NCI-H187 (cell line): ENCODE measurements around the gene GPER1.
A peak's percentile ranks its signal among the peaks of the same experiment; 100 is the strongest.
"Not testable (repeated sequence)": the region's sequence is repeated elsewhere in the genome, so short reads cannot be mapped to it uniquely, and the experiment has no call there.

Source experiments
- DNase-seq, 2 experiments: peaks; one replicate each; lab custom pipeline; 2025; lab: John Stamatoyannopoulos, UW

Gene GPER1

DNA sequence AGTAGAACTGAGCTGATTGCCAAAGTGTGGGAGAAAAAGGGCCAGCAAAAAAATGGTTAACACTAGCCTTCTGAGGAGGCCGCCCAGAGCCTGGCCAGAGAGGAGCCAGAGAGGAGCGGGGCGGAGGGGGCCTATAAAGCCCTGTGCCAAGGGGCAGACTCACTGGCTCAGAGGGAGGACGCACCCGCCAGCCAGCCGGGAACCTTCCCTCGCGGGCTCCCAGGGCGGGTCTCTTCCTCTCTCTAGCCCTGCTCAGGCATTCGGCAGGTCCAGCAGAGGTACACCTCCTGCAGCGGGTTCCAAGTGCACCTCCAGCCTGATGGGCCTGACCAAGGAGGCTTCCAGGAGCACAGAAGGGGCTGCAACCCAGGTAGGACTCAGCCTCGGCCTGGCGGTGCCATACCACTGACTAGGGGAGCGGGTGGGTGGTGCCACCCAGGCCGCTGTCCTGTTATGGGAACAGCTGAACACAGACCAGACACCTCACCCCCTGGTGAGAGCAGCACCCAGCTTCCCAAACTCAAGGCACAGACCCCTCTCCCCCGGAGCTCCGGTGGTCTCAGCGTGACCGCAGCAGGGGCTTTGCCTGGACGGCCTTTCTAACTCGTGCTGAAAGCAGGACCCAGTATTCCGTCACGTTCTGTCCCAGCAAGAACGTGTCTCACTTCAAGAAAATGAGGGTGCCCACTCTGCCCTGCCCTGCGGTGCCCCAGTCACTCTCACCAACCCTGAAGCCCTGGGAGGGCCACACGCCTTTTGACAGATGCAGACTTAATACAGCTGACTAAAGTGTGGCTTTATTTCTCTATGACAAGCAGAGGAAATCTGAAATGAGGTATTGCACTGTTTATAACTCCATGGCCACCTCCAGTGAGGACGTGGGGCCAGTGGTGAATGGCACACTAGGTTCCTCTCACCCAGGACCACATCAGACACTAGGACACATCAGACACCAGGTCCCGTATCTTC is at the start of gene GPER1:
GPER1 (plus strand) TSS at position 162 of the 969 bp plus-strand sequence. CDS start 3,616 bp downstream, outside the sequence.
- no peak for DNase-seq

DNA sequence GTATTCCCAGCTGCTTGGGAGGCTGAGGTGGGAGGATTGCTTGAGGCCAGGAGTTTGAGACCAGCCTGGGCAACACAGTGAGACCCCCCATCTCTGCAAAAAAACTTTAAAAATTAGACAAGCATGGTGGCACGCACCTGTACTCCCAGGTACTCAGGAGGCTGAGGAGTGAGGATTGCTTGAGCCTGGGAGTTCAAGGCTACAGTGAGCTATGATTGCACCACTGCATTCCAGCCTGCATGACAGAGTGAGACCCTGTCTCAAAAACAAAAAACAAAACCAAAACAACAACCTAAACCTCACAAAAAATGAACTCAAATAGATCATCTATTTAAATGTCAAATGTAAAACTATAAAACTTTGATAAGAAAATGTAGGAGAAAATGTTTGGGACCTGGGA is 47.7 kb upstream of the GPER1 start:
- DNase-seq = not testable (repeated sequence)

DNA sequence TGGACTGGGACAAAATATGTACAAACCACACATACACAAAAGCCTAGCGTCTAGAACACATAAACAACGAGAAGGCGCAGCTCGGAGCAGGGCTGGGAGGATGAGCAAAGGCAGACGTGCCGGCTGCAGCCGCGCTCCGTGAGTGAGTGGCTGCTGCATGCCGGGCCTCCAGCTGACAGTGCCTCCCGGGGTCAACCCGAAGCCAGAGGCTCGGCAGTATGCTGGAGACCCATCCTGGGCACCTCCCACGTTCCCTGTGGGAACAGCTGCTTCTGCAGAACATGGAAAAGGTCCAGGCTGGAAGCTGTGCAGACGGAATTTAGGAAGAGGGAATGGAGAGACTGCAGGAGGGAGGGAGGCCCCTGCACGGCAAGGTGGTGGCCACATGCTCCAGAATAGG is 47.1 kb upstream of the GPER1 start:
- DNase-seq = no peak

DNA sequence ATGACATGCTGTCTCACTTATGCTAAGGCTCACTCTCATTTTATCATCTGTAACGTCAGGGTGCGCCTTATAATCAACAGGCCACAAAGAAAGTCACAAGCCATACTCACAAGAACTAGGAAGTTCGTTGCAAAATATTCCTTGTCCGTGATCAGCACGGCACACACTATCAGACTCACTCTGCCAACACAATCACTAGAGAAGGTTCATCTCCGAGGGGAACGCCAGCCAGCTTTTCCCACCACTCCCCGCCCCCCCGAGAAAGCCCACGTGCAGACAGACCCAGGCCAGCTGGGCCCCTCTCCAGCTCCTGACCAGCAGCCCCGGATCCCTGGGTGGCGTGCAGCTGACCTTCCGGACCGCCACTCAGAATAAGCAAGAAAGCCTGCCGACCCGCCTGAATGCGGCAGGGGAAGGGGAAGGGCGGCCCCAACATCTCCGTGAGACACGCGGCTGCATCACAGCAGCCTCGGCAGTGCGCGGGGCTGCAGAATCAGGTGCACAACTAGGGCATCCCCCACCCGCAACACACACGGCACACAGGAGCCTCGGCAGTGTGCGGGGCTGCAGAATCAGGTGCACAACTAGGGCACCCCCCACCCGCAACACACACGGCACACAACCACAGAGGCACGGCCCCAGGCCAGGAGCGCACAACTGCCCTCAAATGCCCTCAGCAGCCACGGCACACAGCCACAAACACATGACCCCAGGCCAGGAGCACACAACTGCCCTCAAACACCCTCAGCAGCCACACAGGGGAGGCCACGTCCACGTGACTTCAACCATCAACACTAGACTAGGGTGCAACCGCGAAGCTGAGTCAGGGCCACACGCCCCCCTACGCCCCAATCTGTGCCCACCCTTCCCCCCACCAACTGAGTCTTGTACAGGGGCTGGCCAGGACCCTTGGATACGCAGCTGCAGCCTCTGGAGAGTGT is 46.1 kb upstream of the GPER1 start:
- DNase-seq = no peak

DNA sequence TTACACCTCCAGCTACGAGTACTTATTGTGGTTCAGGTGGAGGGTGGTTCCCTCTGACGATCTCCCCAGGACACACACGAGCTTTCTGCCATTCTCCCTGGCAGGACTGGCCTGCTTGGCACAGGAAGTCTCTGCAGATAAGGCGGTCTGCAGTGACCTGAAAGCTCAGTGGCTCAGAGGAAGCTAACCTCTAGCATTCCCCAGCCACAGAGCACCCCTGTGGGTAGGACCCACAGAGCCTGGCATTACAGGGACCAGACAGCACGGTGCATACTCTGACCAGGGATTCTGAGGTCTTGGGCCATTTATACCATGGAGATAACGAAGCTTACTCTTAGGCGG is 45.5 kb upstream of the GPER1 start:
- no peak for DNase-seq

DNA sequence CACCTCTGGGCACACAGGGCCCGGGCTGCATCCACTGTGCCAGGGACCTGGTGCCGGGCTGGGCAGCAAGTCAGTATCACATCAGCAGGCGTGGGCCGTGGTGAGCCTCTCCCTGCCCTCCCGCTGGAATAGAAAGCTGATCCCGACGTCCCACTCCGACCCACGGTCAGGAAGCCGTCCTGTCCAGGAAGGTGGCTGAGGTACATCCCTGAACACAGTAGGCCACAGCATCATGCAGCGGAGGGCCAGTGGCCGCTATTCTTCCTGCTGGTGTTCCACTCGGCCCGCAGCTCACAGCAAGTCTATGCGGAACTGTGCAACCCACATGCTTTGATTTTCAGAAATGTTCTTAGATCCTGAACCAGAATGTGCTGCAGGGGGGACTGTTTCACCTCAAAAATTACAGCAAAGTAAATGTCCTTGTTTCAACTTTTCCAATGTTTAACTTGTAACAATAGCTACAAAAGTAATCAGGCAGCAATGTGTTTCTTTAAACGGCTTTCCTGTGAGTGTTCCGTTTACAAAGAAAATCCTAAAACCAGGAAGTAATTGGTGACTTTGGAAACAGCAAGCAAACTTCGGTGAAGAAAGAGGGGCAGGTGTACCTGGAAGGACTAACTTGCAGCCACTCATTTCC is 44.2 kb upstream of the GPER1 start:
- DNase-seq = no peak

DNA sequence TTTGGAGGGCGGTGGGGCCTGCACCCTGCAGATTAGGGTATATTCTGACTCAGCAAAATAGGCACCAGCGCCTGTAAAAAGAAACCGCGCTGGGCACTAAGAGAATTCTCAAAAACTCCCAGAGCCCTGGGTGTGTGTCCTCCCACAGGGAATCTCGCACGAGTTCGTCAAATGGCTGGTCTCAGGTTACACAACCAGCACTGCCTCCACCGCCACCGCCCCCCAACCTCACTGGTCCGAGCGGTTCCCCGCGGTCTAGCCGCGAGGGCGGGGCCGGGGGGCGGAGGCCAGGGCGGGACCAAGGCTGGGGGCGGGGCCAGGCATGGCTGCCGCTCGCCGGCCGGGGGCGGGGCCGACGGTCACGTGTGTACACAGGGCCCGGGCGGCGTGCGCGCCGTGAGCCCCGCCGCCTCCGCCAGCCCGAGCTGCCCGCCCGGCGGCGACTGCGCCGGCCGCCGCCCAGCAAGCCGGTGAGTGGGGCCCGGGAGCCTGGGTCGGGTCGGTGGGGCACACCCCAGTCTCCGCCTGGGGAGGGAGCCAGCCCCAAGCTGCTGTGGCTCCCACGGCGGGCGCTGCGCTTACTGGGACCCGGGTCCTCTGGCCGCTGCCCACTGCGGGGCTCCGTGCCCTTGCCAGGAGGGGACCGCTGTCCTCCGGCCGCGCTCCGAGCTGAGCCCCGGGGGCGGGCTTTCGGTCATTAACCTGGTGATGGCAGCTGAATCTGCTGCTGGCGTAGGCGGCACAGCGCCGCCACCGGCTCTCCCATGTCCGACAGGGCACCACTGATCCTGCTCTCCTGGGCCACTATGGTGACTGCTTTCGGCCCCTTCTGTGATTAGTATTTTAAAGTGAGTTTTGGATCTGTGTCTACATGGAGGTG is 43.5 kb upstream of the GPER1 start, which contains the start of gene GPR146:
GPR146 (plus strand) TSS at position 358 of the 880 bp plus-strand sequence. CDS start 12,970 bp downstream, outside the sequence.
- DNase-seq = peak; percentile 84 to 88

DNA sequence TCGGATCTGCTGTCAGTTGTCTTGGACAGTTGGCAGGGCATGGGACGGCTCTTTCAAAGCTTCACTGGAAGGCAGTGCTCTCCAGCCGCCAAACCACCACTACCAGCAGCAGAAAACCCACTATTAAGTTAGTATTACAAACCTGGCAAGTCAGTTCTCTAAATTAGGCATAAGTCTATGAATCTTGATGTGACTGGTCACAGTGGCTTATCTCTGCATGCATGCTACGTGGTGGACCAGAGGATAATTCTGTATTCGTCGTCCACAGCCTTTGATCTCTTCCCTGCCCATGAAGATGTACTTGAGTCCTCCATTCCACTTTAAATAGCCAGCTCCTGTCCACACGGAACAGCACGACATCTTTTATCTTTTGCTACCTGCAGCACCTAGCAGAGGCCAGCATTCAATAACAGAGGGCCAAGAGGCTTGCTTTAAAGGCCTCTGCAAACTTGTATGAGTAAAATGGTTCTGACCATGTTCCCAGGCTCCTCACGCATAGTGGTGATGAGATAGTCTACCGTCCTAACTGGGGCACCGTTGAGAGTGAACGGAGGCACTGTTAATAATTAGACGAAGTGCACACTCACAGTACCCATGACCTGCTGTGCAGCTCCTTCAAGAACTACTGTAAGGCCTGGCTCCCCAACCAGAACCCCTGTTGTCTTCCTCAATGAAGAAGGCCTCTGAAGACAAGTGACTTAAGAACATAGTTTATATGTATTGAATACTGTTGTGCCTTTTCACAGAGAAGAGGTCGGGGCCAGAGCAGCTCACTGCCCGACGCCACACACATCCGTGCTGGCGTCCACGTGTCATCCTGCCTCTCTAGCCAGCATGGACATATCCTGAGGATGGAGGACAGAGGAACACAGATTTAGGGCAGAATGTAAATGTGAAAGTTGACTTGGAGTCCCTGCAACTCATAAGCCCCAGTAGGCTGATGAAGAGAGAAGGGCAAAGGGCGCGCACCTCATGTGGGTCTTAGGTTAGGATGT is 42.5 kb upstream of the GPER1 start:
- no peak for DNase-seq

DNA sequence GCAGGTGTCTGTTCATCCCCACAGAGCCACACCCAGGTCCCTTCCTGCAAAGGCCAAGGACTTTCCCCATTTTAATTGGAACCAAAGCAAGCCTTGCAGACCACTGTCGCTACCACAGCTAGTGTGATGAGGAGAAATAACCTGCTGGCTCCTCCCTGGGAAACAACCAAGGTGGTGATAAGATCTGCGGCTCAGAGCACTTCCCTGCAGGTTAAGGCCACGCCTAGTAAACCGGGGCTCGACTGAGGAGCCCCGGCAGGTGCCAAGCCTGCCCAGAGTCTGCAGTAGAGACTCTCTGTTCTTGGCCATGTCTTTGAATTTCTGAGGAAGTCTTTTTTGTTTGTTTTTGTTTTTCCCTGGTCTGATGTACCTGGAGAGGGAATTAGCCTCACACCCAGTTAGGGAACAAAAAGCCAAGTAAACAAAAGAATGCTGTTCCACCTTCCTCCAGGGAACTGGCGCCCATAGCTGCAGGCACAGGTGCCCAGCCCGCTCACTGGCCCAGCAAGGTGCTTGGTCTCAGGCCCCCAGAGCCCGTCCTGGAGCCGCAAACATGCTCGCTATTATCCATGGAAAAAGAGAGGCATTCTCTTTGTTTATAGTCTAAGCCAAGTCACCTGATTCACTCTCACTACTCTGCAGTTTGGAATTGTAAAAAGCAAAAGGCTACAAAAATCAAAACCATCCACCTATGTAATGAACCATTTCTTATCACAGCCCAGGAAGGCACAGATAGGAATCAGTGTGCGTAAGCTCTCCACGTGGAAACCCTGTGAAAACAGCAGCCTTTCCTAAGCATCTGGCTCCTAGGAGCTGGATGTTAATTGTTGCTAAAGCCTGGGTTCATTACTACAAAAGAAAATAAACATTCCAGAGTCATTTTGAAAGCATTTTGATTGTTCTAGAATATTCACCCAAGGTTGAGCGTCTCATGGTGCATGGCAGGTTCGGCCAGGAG is 40.9 kb upstream of the GPER1 start:
- DNase-seq = no peak

DNA sequence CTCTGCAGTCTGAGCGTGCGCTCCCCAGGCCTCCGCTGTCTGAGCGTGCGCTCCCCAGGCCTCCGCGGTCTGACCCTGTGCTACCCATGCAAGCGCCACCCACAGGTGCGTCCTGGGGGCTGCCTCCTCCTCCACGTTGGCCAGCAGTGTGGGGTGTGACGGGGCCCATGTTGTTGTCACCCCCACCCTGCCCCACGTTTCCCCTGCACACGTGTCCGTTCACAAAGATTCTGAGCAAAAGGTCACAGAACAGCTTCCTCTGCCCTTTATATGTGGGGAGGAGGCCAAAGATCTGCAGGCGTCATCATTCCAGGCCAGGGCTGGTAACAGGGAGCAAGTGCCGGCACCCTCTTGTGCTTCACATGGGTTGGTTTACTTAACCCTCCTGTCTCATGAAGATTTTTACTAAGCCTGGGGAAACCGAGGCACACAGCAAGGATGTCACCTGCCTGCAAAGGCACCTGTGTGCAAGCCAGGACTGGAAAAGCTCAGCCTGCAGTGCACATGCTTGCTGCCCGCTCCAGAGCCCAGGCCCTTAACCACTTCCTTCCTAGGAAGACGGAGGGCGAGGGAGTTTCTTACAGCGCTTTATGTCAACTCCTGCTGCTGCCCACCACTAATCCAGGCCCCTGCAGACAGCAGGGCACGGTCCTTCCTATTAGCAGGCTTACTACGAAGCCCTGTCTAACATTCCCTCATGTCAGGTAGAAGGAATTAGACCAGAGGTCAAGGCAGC is 38.7 kb upstream of the GPER1 start:
- DNase-seq = no peak

DNA sequence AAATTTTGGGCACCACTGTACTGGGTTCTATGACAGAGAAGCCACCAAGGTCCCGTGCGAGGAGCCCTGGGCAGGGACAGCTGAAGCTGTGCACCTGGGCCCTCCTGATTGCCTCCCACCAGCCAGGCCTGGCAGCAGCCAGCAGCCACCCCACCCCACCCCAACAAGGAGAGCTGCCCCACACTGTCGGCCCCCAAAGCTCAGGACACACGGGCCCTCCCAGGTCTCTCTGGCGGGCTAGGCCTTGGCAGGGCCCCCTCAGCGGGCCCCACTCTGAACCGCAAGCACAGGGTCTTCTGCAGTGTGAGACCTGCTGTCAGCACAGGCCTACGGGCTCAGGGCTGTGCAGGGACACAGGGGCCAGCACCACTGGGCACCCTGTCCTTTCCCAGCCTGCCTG is 38.1 kb upstream of the GPER1 start:
- DNase-seq = no peak

DNA sequence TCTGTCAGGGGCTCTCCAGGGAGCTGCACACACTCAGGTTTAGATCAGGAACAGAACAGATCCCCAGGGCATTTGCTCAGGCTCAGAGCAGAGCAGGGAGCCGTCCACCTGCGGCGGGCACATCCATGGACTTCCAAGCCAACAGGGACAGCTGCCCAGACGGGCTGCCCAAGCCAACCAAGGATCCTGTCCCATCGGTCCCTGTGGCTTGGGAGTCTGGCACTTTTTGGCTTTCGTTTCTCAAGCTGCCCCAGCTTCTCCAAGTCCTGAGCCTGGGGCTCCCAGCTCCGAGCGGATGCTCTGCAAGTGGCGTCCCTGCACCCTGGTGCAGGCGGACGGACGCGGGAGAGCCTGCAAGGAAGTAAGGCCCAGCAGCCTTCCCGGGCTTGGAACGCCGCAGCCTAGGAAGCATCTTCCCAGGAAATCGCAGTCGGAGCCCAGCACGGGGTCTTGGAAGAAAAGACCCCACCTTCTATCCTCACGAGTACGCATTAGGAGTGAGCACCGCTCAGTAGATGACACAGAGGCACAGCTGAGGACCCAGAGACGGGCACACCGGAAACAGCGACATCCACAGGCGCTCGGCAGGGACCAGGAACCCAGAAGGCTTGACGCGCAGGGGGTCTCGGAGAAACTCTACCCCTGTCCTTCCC is 37.5 kb upstream of the GPER1 start:
- DNase-seq = no peak

DNA sequence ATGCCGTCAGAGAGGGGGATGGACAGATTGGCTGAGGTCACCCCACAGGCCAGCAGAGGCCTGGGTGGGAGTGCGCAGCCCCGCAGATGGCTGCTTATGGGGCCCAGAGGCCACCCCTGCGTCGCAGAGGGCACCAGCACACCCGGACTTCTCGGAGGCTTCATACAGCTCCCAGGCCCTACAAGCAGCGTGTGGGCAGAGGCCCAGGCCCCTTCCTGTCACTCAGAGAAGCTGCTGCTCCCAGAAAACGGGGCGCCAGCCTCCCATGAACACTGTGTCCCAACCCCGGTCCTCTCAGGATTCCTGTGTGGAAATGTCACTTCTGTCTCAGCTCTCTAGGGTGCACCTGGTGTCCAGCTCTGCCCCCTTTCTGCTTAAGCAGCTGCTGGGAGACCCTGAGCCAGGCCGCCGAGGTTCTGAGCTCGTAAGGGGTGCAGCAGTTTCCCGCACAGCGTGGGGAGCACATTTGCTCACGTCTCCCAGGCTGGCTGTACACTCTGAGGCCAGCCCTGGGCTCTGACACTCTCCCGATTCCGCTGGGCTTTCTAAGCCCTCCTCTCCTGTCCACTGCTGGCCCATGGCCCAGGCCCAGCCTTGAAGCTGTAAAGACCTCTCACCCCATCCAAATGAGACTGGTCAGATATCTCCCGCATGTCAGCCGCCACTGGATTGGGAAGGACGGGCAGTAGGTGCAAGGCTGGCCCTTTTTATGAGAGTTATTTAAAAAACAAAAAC is 36.8 kb upstream of the GPER1 start:
- DNase-seq = no peak

DNA sequence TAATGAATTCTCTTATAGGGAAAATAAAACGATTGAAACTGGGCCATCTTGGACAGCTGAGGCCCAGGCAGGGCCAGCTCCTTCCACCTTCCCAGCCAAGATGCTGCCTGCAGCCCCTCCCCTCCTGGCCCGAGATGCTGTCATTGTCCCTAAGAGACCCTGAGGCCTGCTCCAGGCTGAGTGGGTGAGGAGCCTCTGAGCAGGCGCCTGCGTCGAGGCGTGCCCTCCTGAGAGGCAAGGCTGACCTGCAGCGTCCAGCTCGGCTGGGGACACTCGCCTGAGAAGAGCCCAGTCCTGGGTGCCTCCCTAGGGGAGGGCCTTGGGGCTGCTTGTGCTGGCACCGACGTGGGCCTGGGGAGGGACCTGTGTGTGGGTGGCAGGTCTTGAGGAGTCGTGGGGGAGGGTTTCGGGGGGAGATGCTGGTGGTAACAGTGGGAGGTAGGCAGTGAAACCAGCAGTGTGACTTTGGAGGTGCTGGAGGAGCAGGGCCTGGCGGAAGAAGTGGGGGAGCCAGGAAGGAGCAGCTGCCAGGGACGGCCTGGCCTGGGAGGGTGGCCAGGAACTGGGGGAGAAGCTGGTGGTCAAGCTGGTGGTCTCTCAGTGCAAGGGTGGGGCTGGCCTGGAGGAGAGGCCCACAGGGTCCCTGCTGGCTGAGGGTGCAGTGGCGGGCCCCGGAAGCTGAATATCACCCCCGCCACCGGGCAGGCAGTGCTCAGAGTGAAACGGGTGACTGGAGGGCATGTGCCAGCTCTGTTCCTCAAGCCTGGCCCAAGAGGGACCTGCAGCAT is 35.7 kb upstream of the GPER1 start:
- no peak for DNase-seq

DNA sequence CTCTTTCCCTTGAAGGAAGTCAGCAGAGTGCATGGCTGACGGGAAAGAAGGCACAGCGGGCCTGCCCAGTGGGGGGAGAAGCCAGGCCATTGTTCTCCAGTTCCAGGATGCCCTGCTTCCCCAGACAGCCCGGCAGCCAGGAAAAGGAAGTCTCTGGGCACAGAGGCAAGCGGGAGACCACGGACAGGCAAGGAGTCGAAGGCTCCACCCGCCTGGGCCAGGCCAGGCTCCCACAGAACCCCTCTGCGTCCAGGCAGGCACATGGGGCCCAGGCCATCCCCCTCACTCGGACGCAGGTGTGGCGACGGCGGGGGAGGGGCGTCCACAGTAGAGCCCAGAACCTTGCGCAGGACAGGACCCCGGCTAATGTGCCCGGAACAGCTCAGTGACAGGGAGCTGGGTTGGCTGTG is 34.9 kb upstream of the GPER1 start:
- DNase-seq = no peak

DNA sequence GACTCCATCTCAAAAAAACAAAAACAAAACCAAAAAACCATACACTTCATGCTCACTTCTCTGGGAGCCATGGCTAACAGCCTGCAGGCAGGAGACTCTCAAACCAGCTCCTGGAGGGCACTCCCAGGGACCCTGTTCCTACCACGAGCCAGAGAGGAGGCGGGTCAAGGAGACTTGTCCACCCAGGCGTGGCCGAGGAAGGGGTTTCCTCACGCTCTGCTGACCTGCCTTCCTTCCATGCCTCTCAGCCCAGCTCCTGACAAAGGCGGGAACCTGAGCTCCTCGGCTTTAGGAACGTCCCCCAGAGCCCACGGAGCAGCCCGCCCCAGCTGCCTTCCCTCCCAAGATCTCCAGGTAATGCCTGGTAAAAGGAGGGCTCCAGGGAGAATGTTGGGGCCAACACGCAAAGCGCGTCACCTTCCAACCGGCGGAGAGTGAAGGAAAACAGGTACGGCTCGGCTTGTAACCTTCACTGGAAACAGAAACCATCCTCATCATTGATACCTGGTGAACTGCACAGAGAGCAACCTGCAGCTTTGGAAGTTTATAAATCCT is 34.0 kb upstream of the GPER1 start:
- DNase-seq = no peak
